ENCODE data around the gene ABLIM1.

DNA sequence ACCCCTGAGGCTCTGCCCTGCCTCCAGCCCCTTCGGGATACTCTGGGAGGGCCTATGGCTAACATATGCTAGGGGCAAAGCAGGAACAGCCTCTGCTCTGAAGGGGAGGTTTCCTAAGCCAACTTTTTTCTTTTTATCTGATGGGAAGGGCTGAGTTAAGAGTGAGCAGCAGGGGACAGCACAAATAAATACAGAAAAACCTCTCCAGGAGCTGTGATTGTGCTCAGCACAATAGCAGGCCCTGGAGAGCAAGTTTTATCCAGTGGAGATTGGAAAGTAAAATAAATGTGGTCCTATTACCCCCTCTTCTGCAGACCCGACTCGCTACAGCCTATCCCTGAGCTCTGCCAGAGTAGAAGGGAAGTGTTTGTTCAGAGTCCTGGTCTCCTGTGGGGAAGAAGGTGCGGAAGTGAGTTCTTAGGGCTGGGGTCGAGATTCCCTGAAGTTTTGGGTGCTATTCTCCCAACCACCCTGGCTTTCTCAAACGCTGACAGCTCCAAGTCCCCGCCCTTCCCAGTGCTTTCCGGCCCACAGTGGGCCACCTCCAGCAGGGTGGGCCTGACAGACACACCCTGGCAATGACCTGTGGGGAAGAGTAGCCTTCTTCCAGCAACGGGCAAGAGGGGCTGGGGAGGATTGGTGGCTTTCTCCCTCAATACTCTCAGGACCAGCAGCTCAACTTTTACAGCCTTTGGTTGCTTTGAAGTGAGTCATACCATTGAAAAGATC, 230.8 kb downstream of the ABLIM1 start:
- TF ChIP-seq, protein P1, sequence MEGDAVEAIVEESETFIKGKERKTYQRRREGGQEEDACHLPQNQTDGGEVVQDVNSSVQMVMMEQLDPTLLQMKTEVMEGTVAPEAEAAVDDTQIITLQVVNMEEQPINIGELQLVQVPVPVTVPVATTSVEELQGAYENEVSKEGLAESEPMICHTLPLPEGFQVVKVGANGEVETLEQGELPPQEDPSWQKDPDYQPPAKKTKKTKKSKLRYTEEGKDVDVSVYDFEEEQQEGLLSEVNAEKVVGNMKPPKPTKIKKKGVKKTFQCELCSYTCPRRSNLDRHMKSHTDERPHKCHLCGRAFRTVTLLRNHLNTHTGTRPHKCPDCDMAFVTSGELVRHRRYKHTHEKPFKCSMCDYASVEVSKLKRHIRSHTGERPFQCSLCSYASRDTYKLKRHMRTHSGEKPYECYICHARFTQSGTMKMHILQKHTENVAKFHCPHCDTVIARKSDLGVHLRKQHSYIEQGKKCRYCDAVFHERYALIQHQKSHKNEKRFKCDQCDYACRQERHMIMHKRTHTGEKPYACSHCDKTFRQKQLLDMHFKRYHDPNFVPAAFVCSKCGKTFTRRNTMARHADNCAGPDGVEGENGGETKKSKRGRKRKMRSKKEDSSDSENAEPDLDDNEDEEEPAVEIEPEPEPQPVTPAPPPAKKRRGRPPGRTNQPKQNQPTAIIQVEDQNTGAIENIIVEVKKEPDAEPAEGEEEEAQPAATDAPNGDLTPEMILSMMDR (IDR thresholded peaks at IDR 0.05; ENCODE audit: low read length): no peak
- no peak for TF ChIP-seq EZH2 (optimal IDR thresholded peaks at IDR 0.05; ENCODE audit: low read depth, low read length)

Measured in MM.1S (cell line).